GM19324 (cell line): ENCODE measurements around the gene HOXA5.

ENCODE experiments used
- ATAC-seq: cut with Tn5 transposase; IDR thresholded peaks from one replicate; pipeline ENCODE4 v1.9.1; 2021; ENCODE audit warnings: mild to moderate bottlenecking, moderate library complexity; ENCODE audit not compliant: unreplicated experiment, low FRiP score

Gene HOXA5

GRCh38 chr7:27099453-27100370, 43.8 kb downstream of the HOXA5 start:
- no peak for ATAC-seq

GRCh38 chr7:27098578-27099451, 44.7 kb downstream of the HOXA5 start:
- ATAC-seq, result no peak

DNA sequence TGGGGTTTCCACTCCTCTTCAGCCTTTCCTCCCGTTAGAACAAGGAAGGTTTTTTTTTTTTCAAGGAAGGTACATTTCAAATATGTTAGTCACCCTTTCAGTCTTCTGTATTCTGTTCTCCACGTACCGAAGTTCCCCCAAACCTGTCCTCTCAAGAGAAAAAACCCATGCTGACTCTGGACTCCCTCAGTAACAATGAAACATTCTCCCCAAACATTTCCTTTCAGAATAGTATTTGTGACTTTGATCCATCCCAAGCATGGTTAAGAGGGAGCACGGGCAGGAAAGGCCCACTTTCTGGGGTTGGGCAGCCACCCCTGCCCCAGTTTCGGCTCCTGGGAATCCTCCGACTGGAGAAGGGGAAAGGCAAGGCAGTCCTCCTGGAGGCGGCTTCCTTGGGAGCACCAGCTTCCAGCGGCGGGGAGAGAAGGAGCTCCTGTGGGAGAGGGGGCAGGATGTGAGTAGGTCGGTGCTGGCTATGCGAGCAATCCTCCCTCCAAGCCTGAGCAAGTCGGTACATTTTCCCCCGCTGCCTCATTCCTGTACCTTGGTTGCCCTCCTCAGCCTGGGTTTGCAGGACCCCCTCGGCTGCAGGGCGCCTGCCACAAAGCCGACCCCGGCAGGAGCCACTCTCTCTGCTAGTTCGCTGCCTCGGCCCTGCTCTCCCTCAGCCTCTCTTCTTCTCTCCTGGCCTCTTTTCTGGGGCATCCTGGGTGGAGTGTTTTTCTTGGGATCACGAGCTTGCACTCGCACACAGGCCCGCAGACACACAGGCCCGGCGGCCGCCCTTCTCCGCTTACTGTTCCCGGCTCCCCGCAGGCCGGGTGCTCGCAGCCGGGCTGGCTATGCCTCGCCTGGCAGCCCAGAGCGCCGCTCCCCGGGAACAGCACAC, 45.5 kb downstream of the HOXA5 start:
- no peak for ATAC-seq

- no peak for ATAC-seq
These were observed 46.5 kb downstream of the HOXA5 start for GRCh38 chr7:27096768-27097514.

GRCh38 chr7:27095897-27096767, 47.3 kb downstream of the HOXA5 start, which contains the start of gene HOXA1:
TSS of gene HOXA1 (minus strand) at chr7:27096000. CDS start at chr7:27095912, 88 bp downstream.
- ATAC-seq, result peak; percentile 87

DNA sequence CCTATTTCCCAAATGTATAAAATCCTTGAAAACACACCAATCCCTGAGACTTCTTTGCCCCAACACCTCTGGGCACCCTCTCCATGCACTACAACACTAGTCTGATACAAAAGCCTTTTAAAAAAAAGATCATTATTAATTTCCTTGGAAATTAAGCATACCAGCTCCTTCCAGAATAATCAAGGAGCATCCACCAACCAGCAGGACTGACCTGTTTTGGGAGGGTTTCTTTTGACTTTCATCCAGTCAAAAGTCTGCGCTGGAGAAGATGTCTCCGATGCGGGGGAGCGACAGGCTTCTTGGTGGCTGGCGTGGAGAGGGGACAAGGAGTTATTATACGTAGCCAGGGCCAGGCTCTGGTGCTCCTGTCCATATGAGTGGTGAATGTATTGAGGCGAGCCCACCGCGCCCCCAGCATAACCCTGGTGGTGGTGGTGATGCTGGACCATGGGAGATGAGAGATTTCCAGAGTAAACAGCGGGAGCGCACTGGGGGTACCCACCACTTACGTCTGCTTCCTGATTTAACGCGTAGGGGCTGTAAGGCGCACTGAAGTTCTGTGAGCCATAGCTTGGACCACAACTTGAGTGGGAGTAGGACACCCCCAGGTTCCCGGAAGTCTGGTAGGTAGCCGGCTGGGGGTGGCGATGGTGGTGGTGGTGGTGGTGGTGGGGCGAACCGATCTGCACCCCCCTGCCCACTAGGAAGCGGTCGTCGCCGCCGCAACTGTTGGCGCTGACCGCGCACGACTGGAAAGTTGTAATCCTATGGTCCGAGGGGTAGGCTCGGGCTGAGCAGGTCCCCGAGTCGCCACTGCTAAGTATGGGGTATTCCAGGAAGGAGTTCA, 48.2 kb downstream of the HOXA5 start:
- ATAC-seq, result no peak

- ATAC-seq, result no peak
These were observed 49.0 kb downstream of the HOXA5 start for GRCh38 chr7:27094304-27095049.

GRCh38 chr7:27093184-27093895, 50.1 kb downstream of the HOXA5 start:
- no peak for ATAC-seq

DNA sequence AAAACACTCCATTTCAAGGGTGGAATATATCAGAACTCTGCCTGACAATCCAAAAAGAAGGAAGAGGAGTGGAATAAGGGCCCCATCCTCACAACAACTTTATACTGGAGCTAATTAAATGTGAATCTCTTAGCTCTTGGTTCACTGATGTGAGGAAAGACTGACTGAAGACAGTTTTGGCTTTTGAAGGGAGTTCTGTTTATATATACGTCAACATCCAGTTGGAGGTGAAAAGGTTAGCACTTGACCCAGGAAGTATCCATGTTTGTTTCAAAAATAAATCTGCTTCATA, 50.7 kb downstream of the HOXA5 start:
- no peak for ATAC-seq

DNA sequence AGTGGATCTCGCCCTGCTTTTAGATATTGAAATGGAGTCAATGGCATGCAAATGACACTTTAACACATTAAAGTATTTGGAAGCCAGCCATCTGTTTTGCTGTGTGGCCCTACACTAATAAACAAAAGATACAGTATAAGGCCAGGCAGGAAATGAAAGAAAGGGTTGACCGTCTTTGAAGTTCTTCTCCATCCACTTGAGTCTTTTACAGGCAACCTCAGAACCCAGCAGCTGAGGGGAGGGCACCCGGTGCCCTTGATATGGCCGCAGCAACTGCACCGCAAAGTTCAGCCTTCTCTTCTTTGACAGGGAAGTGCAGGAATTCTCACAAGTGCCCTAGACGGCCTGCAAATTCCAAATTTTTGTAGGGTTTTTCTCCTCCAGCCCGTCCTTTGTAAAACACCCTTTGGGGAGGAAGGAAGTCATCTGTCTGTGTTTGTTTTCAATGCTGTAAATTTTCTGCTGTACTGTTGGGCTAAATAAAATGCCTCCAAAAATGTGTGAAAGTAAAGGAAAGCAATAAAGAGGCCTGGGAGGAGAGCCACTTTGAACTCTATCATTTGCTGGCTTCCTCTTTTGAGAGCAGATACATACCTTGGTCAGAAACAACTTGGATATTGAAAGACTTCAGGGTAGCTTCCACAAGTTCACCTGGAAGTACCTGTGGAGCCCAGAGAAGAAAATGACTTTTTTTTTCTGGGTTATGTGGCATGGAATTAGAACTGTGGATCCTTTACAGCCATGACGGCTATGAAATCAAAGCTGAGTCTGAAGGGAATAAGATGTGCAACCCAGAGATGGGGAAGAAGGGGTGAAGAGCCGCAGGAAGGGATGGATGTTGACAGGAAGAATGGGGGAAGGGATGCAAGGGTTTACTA, 51.3 kb downstream of the HOXA5 start:
- ATAC-seq, result no peak

DNA sequence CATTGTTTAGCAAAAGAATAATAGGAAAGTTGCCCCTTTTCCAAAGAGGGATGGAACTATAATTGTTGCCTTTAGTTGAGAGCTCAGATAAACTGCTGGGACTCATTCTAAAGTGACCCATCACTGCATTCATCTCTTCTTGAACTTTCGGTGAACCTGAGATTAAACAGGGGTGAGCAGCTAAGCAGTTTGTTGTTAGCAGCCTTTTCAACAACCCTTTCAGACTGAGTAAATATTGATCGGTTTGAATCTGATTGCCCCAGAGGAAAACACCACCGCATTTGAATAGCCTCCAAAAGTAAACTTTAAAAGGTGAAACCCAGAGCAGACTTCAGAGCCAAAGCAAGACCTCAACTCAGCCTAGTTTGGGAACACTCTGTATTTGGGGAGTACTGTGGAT, 52.4 kb downstream of the HOXA5 start:
- no peak for ATAC-seq
